GM18507 (cell line): Measurements from ENCODE around the gene CEMIP.
A peak's percentile ranks its signal among the peaks of the same experiment; 100 is the strongest.

Experiments
- DNase-seq: peaks from one replicate; pipeline ENCODE4 v3.0.0; 2011; ENCODE audit warnings: low read depth; ENCODE audit not compliant: insufficient read length; ENCODE audit errors: extremely low spot score
- FAIRE-seq: peaks from 2 replicates; lab custom pipeline; 2011; peaks lifted over from hg19 to GRCh38; lab: Jason Lieb, UNC

Gene CEMIP

DNA sequence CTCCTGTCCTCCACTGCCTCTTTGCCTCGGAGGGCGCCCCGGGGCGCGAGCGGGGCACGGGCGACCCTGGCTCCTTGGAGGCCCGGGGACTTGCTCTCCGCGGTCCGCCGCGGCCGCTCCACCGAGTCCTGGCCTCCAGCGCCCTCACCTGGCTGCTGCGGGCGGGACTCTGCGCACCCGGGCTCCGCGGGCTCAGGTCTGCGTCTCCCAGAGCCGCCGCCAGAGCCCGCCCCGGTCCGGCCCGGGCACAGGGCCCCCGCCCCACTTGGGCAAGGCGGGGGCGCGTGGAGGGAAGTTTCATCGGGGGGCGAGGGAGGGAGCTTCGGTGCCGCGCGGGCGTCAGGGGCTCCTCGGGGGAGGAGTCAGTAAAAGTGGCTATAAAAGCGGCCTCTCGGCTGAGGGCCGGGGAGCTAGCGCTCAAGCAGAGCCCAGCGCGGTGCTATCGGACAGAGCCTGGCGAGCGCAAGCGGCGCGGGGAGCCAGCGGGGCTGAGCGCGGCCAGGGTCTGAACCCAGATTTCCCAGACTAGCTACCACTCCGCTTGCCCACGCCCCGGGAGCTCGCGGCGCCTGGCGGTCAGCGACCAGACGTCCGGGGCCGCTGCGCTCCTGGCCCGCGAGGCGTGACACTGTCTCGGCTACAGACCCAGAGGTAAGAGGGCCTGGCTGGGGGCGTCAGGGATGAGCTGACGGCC lies at the start of gene CEMIP:
CEMIP (plus strand) TSS at position 407 of the 694 bp plus-strand sequence. CDS start 94,510 bp downstream, outside the sequence.
- DNase-seq (peak; percentile 14), FAIRE-seq (no peak)

- no peak for DNase-seq
- no peak for FAIRE-seq
These were observed 48.8 kb upstream of the CEMIP start for GRCh38 chr15:80730387-80730786.

DNA sequence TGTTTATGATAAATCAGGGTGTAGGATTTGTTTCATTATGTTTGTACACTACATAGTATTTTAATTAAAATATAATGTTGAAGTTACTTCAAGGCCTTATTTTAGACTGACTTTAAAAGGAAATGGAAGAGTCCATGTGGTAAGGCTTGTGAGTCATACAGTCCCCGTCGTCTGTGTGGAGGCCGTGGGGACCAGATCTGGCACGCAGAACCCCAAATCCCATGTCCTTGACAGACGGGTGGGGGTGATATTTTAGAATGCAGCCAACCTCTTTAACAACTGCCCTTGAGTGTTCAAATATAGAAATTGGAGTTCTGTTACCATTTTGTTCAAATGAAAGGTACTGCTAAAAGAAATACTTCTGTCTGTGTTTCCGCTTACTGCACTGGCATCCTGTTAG lies 48.2 kb upstream of the CEMIP start:
- no peak for DNase-seq
- FAIRE-seq: no peak

- FAIRE-seq: no peak
- no peak for DNase-seq
These were observed 47.0 kb upstream of the CEMIP start for GRCh38 chr15:80732167-80732566.

GRCh38 chr15:80732818-80733217 lies 46.4 kb upstream of the CEMIP start:
- DNase-seq: no peak
- no peak for FAIRE-seq

GRCh38 chr15:80733460-80733859 lies 45.7 kb upstream of the CEMIP start:
- no peak for FAIRE-seq
- DNase-seq: no peak

DNA sequence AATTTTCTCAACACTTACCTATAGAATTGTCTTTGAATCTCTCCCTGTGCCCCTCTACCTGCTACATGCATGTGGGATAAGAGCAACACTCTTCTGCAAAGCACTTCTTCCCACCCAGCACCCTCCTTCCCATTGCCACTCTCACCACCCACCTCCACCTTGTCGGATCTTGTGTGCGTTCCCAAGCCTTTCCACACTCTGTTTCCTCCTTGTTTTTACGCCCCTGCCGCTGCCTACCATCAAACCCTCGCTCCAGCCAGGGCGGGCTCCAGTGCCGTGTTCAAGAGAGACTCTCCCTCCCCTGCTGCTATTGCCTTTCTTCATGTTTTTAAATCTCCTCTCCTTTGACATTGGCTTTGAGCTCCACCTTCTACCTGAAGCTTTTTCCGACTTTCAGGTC lies 43.8 kb upstream of the CEMIP start:
- DNase-seq (no peak), FAIRE-seq (no peak)

DNA sequence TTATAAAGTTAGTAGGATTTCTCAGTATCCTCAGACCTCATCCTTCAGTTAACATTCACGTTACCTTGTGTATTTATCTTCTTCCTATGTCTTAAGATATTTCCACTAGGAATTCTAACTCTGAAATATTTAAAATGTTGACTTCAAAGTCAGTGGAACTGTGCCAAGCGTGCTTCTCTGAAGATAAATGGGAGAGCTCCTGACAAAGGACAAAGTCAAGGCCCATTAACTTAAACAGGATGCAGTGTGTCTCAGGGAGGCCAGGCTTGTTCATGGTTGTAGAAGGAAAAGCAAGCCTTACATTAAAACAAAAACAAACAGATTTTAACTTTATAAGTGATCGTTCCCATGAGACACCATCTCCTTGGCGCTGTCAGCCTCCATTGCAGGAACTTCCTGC lies 42.6 kb upstream of the CEMIP start:
- no peak for DNase-seq
- no peak for FAIRE-seq

DNA sequence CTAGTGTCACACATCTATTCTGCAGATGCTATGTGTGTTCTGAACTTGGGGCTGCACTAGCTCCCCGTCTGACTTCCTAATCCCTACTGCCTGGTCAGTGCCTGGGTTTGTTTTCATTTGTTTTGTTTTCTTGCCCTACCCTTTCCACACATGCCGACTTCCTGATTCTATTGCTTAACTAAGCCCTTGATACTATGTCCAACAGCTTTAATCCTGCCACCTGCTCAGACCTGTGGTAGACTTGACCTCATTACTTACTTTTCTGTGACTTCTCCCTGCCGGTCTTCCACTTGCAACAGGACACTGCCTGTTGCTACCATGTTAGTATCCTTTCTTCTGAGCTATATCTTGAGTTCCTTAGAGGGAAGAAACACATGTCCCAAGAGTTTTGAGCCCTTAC lies 39.3 kb upstream of the CEMIP start:
- DNase-seq (no peak), FAIRE-seq (no peak)

- DNase-seq: no peak
- no peak for FAIRE-seq
These were observed 37.1 kb upstream of the CEMIP start for GRCh38 chr15:80742081-80742480.

DNA sequence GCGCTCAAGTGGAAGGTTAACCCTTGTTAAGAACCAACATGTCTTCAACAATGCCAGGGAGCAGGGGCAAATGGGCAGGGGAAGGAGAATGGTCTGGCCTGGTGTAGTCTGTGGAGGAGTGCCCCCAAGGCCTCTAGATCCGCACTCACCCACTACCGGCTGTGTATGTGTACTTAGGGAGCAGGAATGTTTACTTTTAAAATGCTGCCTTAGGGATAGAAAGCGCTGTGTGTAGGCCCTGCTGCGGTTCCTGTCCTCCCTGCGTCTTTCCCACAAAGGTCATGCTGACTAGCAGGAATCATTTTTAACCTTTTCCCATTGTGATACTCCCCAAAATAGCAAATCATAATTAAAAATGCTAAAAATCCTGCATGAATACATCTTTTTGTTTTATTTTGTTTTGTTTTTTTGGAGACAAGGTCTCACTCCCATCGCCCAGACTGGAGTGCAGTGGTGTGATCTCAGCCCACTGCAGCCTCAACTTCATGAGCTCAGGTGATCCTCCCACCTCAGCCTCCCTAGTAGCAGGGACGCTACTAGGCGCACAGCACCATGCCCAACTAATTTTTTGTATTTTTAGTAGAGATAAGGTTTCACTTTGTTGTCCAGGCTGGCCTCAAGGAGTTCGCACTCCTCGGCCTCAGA lies 35.9 kb upstream of the CEMIP start:
- no peak for FAIRE-seq
- no peak for DNase-seq

DNA sequence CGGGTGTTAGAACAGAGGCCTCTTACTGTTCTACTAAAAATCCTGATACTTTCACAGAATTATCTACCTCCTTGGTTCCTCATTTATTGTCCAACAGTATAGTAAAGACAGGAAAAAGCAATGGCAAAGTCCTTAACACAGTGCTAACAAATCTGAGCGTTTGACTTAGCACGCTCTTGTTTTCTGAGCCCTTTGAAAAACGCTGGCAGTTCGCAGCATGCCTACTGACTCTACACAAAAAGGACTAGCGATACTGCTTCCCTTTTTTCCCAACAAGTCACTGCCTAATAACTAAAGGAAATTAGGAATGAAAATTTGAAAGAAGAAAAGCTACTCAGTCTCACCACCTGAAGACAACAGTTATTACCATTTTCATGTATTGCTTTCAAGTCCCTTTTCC lies 34.8 kb upstream of the CEMIP start:
- FAIRE-seq (no peak), DNase-seq (no peak)

GRCh38 chr15:80744826-80745225 lies 34.3 kb upstream of the CEMIP start:
- FAIRE-seq (no peak), DNase-seq (no peak)

DNA sequence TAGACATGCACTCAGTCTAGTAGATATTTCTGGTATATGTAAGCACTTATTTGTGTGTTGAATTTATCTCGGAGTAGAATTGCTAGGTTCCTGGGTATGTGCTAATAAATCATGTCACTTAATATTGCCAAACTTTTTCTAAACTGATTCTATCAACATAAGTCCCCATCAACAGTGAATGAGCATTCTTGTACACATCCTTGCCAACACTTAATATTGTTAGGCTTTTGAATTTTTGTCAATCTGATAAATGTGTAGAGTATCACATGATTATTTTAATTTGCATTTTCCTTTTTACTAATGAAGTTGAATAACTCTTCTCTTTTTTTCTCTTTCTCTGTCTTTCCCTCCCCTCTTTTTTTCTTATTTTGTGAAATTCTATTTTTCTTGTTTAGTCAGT lies 33.3 kb upstream of the CEMIP start:
- FAIRE-seq: no peak

DNA sequence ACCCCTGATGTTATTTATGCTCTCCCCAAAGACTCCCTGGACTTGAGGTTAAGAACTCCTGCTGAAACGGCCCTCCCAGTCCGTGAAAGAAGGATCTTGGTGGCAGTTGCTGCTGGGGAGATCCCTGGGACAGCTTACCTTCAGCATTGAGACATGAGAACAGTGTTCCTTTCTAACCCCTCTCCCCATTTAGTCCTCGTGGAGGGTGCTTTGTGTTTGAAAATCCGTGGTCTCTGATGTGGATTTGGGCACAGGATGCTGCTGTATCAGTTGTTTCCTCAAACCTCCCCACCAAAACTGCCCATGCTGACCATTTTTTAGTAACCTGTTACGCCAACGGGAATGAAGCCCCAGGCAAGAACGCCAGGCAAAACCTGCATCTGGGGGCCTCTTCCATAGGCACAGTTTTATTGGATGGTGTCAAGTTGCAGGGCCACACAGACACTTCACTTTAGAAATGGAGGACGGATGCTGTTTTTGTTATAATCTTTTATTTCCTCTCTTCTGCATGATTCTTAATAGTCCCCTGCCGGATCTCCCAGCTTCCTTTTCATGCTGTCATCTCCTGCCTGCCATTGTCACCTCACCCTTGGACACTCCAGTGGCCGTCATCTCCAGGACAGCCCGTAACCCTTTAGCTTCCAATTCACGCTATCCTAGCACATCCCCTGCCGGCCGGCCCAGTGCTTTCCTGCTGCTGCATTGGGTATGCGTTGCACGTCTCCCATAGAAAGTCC lies 31.7 kb upstream of the CEMIP start:
- DNase-seq: no peak

More for the DNA sequence above, 33.3 kb upstream of the CEMIP start:
- DNase-seq: no peak

DNA sequence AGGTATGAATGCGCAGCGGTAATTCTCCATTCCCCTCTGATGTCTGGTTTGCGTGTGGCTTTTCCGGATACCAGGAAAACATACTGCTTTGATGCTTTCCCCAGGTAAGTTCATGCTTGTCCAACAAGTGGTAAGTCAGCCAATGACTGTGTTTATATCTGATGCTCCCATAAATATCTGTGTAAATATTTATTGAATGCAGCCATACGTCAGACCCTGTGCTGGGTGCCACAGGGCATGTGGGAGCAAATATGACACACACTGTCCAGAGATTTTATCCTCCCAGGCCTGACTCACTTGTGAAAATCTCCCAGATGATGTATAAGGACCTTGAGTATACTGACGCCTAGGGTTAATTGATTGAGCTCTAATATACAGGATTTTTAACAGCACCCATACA lies 29.6 kb upstream of the CEMIP start:
- no peak for DNase-seq
- no peak for FAIRE-seq

More for the DNA sequence above, 31.7 kb upstream of the CEMIP start:
- no peak for FAIRE-seq

DNA sequence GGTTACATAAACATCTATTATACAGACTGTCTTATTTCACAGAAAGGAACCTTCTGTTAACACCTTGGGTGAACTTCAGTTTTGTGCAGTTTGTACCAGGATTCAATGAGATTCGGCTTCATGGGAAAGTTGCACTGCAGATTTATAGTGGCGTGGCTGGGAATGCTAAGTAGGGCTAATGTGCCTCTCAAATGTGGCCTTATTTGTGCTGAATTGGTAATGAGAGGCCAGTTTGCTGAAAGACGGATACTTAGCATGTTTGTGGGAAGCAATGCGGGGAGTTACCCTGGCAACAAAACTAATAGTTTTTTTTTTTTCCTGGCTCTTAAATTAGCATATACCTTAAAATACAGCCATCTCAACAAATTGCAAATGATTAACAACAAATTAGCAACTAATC lies 28.6 kb upstream of the CEMIP start:
- no peak for DNase-seq
- no peak for FAIRE-seq

- DNase-seq: no peak
- no peak for FAIRE-seq
These were observed 27.0 kb upstream of the CEMIP start for GRCh38 chr15:80752204-80752603.

DNA sequence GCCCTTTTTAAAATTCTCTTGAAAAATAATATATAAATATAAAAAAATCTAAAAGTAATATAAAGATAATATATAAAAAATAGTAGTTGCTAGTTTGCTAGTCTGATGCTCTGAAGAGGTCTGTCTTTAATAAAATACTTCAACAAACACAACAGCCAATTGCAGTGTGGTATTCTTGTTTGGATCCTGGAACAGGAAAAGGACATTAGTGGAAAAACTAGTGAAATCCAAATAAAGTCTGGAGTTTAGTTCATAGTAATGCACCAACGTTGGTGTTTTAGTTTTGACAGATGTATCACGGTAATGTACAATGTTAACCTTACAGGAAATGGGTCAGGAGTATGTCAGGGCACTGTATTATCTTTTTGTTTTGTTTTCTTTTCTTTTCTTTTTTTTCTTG lies 26.0 kb upstream of the CEMIP start:
- DNase-seq (no peak), FAIRE-seq (no peak)

DNA sequence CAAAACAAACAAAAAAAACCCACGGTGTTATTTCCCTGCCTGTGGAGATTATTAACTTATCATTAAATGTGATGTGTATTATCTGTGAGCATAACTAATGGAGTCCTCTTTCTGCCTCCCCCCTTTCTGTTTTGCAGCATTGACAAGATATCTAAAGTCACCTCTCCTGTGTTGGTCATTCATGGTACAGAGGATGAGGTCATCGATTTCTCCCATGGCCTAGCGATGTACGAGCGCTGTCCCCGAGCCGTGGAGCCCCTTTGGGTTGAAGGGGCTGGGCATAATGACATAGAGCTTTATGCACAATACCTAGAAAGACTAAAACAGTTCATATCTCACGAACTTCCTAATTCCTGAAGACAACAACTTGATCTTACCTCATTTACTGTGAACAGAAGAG lies 25.2 kb upstream of the CEMIP start:
- FAIRE-seq (no peak), DNase-seq (no peak)

- FAIRE-seq (no peak), DNase-seq (no peak)
These were observed 23.3 kb upstream of the CEMIP start for GRCh38 chr15:80755885-80756284.
